ENCODE data around the gene GALNS. TPM values are rescaled to one million over a fixed set of nuclear protein-coding genes. Genes with fewer than 3 reads are reported as not detected.

The GALNS gene
- total and polyA plus RNA-seq, 2 of the 13 experiments (the other 11 are each of a cell fraction or from before 2014, with no cell fraction given), result 9.2 to 9.8 TPM

DNA sequence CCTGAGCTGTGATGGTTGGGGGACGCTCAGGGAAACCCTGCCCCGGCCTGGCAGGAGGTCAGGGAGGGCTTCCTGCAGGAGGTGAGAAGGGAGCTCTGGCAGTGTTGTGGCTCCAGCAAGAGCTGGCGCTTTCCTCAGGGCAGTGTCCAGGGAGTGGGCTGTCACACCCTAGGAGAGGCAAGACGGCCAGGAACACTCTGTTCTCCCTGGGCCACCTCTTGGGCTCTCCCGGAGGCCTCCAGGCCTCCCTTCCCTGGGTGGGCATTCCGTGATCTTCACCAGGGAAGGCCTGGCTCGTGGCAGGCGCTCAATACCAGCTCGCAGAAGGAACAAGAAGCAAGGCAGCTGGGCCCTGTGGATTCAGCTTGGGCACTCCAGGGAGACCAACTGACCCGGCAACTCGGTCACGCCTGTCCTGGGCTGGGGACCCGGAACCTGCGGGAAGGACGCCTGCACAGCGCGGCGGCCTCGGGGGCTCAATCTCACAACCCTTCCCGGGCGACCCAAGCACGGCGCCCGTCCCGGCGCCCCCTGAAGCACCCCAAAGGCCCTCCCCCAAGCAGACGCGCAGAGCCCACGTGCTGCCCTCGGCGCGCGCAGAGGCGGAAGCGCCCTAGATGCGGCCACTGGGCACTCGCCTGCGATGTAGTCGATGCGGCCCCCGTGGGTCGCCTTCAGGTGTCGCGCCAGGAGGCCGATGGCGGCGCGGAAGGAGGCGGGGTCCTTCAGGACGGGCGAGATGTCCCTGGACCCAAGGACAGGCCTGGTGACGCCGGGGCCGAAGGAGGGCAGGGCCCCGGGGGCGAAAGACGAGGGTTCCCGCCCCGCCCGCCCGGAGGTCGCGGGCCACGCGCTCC is 45.6 kb downstream of the GALNS start (continued):
- TF ChIP-seq, protein P1, sequence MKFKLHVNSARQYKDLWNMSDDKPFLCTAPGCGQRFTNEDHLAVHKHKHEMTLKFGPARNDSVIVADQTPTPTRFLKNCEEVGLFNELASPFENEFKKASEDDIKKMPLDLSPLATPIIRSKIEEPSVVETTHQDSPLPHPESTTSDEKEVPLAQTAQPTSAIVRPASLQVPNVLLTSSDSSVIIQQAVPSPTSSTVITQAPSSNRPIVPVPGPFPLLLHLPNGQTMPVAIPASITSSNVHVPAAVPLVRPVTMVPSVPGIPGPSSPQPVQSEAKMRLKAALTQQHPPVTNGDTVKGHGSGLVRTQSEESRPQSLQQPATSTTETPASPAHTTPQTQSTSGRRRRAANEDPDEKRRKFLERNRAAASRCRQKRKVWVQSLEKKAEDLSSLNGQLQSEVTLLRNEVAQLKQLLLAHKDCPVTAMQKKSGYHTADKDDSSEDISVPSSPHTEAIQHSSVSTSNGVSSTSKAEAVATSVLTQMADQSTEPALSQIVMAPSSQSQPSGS (CRISPR knock-in tag; IDR thresholded peaks at IDR 0.05), result peak; percentile 20; the same call in 1 of the 2 replicates
- TF ChIP-seq, protein P2, sequence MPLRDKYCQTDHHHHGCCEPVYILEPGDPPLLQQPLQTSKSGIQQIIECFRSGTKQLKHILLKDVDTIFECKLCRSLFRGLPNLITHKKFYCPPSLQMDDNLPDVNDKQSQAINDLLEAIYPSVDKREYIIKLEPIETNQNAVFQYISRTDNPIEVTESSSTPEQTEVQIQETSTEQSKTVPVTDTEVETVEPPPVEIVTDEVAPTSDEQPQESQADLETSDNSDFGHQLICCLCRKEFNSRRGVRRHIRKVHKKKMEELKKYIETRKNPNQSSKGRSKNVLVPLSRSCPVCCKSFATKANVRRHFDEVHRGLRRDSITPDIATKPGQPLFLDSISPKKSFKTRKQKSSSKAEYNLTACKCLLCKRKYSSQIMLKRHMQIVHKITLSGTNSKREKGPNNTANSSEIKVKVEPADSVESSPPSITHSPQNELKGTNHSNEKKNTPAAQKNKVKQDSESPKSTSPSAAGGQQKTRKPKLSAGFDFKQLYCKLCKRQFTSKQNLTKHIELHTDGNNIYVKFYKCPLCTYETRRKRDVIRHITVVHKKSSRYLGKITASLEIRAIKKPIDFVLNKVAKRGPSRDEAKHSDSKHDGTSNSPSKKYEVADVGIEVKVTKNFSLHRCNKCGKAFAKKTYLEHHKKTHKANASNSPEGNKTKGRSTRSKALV (CRISPR knock-in tag; IDR thresholded peaks at IDR 0.05), result no peak; the same call in 1 of the 2 replicates
- no peak for TF ChIP-seq MEF2D (CRISPR knock-in tag; IDR thresholded peaks at IDR 0.05)
- TF ChIP-seq, protein P3, sequence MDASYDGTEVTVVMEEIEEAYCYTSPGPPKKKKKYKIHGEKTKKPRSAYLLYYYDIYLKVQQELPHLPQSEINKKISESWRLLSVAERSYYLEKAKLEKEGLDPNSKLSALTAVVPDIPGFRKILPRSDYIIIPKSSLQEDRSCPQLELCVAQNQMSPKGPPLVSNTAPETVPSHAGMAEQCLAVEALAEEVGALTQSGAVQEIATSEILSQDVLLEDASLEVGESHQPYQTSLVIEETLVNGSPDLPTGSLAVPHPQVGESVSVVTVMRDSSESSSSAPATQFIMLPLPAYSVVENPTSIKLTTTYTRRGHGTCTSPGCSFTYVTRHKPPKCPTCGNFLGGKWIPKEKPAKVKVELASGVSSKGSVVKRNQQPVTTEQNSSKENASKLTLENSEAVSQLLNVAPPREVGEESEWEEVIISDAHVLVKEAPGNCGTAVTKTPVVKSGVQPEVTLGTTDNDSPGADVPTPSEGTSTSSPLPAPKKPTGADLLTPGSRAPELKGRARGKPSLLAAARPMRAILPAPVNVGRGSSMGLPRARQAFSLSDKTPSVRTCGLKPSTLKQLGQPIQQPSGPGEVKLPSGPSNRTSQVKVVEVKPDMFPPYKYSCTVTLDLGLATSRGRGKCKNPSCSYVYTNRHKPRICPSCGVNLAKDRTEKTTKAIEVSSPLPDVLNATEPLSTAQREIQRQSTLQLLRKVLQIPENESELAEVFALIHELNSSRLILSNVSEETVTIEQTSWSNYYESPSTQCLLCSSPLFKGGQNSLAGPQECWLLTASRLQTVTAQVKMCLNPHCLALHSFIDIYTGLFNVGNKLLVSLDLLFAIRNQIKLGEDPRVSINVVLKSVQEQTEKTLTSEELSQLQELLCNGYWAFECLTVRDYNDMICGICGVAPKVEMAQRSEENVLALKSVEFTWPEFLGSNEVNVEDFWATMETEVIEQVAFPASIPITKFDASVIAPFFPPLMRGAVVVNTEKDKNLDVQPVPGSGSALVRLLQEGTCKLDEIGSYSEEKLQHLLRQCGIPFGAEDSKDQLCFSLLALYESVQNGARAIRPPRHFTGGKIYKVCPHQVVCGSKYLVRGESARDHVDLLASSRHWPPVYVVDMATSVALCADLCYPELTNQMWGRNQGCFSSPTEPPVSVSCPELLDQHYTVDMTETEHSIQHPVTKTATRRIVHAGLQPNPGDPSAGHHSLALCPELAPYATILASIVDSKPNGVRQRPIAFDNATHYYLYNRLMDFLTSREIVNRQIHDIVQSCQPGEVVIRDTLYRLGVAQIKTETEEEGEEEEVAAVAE (CRISPR knock-in tag; IDR thresholded peaks at IDR 0.05; ENCODE audit: borderline replicate concordance), result peak; percentile 68; the same call in 1 of the 2 replicates
- TF ChIP-seq ZNF589 (CRISPR knock-in tag; conservative IDR thresholded peaks at IDR 0.05), result 0 out of 2 replicates have a peak, but pooled peaks have one; percentile 6
- peak; percentile 84 for TF ChIP-seq KAT7 (CRISPR knock-in tag; IDR thresholded peaks at IDR 0.05; ENCODE audit: borderline replicate concordance)
- TF ChIP-seq ZNF431 (CRISPR knock-in tag; IDR thresholded peaks at IDR 0.05; ENCODE audit: borderline replicate concordance, low read depth), result 0 out of 2 replicates have a peak, but pooled peaks have one; percentile 10
- peak; percentile 28; the same call in 1 of the 2 replicates for TF ChIP-seq RFXANK (CRISPR knock-in tag; IDR thresholded peaks at IDR 0.05)
- TF ChIP-seq, protein P4, sequence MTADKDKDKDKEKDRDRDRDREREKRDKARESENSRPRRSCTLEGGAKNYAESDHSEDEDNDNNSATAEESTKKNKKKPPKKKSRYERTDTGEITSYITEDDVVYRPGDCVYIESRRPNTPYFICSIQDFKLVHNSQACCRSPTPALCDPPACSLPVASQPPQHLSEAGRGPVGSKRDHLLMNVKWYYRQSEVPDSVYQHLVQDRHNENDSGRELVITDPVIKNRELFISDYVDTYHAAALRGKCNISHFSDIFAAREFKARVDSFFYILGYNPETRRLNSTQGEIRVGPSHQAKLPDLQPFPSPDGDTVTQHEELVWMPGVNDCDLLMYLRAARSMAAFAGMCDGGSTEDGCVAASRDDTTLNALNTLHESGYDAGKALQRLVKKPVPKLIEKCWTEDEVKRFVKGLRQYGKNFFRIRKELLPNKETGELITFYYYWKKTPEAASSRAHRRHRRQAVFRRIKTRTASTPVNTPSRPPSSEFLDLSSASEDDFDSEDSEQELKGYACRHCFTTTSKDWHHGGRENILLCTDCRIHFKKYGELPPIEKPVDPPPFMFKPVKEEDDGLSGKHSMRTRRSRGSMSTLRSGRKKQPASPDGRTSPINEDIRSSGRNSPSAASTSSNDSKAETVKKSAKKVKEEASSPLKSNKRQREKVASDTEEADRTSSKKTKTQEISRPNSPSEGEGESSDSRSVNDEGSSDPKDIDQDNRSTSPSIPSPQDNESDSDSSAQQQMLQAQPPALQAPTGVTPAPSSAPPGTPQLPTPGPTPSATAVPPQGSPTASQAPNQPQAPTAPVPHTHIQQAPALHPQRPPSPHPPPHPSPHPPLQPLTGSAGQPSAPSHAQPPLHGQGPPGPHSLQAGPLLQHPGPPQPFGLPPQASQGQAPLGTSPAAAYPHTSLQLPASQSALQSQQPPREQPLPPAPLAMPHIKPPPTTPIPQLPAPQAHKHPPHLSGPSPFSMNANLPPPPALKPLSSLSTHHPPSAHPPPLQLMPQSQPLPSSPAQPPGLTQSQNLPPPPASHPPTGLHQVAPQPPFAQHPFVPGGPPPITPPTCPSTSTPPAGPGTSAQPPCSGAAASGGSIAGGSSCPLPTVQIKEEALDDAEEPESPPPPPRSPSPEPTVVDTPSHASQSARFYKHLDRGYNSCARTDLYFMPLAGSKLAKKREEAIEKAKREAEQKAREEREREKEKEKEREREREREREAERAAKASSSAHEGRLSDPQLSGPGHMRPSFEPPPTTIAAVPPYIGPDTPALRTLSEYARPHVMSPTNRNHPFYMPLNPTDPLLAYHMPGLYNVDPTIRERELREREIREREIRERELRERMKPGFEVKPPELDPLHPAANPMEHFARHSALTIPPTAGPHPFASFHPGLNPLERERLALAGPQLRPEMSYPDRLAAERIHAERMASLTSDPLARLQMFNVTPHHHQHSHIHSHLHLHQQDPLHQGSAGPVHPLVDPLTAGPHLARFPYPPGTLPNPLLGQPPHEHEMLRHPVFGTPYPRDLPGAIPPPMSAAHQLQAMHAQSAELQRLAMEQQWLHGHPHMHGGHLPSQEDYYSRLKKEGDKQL (CRISPR knock-in tag; IDR thresholded peaks at IDR 0.05; ENCODE audit: low read depth), result peak; percentile 54; the same call in 1 of the 2 replicates
- peak; percentile 50; the same call in 1 of the 2 replicates for TF ChIP-seq STAT5B (CRISPR knock-in tag; IDR thresholded peaks at IDR 0.05)
- no peak for TF ChIP-seq ETV5 (CRISPR knock-in tag; IDR thresholded peaks at IDR 0.05; ENCODE audit: borderline replicate concordance)
- no peak for TF ChIP-seq ADNP (CRISPR knock-in tag; IDR thresholded peaks at IDR 0.05)
- peak; percentile 91 for TF ChIP-seq SRY (CRISPR knock-in tag; IDR thresholded peaks at IDR 0.05)
- TF ChIP-seq, protein P5, sequence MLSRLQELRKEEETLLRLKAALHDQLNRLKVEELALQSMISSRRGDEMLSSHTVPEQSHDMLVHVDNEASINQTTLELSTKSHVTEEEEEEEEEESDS (CRISPR knock-in tag; IDR thresholded peaks at IDR 0.05; ENCODE audit: borderline replicate concordance), result no peak
